Neural cell (in vitro differentiated cells): ENCODE measurements around the gene LPP.

Experiments
- CTCF ChIP-seq: fragments of 450-650 bp; IDR thresholded peaks from 2 replicates; pipeline ENCODE4 v1.5.1; 2014; ENCODE audit warnings: antibody characterized with exemption, mild to moderate bottlenecking, moderate library complexity; ENCODE audit not compliant: poor library complexity, severe bottlenecking
- EZH2 ChIP-seq: fragments of 200-600, 300-800 bp; shearing (Covaris generic), sonication (generic); IDR thresholded peaks from 2 replicates; pipeline ENCODE4 v1.6.1; 2014; ENCODE audit warnings: antibody characterized with exemption, low read length, borderline replicate concordance, mild to moderate bottlenecking; ENCODE audit not compliant: insufficient read depth, poor library complexity, severe bottlenecking

GRCh38 chr3:188827103-188827502 lies 673.1 kb downstream of the LPP start:
- TF ChIP-seq CTCF (no peak), EZH2 (no peak)
